Cardiac fibroblast (primary cell): Measurements from ENCODE around the gene CD302.

ENCODE experiments used
- DNase-seq, 2 donors: peaks; one replicate each; pipeline versions ENCODE4 v3.0.0 to v3.0.0-alpha.2; 2010; ENCODE audit warnings: low read depth in 2 of 2
- H3K4me3 ChIP-seq, 2 donors: replicated peaks in 1 of 2; 1 replicate in 1 of 2; 2 replicates in 1 of 2; pipeline ENCODE4 v1.5.1; 2011; ENCODE audit warnings: low read depth in 2 of 2, low read length in 2 of 2, mild to moderate bottlenecking in 2 of 2, moderate library complexity in 1 of 2
- CTCF ChIP-seq: IDR thresholded peaks from one replicate; pipeline ENCODE4 v1.5.1; 2011; ENCODE audit warnings: low read depth, mild to moderate bottlenecking, low read length, inconsistent platforms

Gene CD302

GRCh38 chr2:159807183-159808031 lies 9.4 kb upstream of the CD302 start:
- TF ChIP-seq CTCF, result peak; percentile 76
- H3K4me3 ChIP-seq, result no peak overlapping the region
- DNase-seq, result peak; percentile 68 to 75

- TF ChIP-seq CTCF, result no peak
- DNase-seq, result no peak
Measured at GRCh38 chr2:159804941-159805340, 6.9 kb upstream of the CD302 start.

GRCh38 chr2:159803235-159803962 lies 5.4 kb upstream of the CD302 start:
- no peak overlapping the region for H3K4me3 ChIP-seq
- TF ChIP-seq CTCF, result no peak
- no peak for DNase-seq

More at GRCh38 chr2:159804941-159805340, 6.9 kb upstream of the CD302 start:
- H3K4me3 ChIP-seq, result no peak overlapping the region

GRCh38 chr2:159802673-159803072 lies 4.7 kb upstream of the CD302 start:
- no peak for TF ChIP-seq CTCF
- no peak for DNase-seq
- no peak overlapping the region for H3K4me3 ChIP-seq

- TF ChIP-seq CTCF, result no peak
- no peak for DNase-seq
- H3K4me3 ChIP-seq, result no peak overlapping the region
Measured at GRCh38 chr2:159799833-159800232, 1.8 kb upstream of the CD302 start.

- no peak for DNase-seq
- H3K4me3 ChIP-seq, result peak overlapping the region; percentile 84 to 88
- TF ChIP-seq CTCF, result no peak
Measured at GRCh38 chr2:159798376-159798725, 343 bp upstream of the CD302 start.
